ENCODE data around the gene PRKN. TPM values are rescaled to one million over a fixed set of nuclear protein-coding genes. Genes with fewer than 3 reads are reported as not detected.

Gene PRKN
- total and polyA plus RNA-seq, 9 of the 15 experiments (the other 6 are each of a cell fraction or from before 2014, with no cell fraction given) = 0.03 to 0.96 (median 0.15) TPM; not detected in 2

DNA sequence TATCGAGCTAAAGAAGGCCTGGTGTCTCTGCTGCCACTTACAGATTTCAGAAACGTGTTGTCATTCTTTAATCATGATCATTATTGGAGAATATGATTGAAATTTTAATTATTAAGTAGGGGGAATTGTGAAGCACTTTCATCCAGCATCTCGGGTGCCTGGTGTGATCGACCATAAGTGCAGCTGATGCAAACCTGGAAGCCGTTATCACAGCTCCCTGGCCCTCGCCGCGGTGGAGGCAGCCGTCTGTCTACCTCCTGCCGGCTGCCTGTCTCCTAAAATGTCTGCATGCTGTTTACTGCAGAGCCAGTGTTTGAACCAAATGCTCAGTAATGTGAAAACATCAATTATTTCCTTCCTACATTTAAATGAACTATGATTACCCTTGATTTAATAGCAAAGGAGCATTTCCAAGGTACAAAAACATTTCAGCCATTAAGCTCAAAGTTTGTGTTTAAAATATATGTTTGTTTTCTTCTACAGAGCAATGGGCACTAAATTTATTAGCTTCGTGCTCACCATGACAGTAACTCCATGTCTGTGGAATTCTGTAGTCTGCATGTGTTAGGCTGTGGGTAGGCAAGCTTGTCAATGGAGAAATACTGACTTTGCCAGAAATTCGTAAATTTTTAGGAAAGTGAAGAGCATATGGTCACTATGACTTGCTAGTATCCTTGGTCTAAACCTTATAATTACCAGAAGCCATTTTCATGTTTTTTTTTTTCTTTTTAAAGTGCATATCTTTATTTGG, 1269.2 kb downstream of the PRKN start:
- Histone ChIP-seq H4K20me1 (replicated peaks; ENCODE audit: control insufficient read depth, insufficient read depth, low read length) (no peaks in the 10 kb centered on the region), H3K4me1 (replicated peaks in 1 of 2; ENCODE audit: control insufficient read depth in 2 of 2, insufficient read depth in 2 of 2, low read length in 2 of 2) (no peaks in the 10 kb centered on the region), H2AFZ (ENCODE audit: low read depth, low read length) (no peak overlapping the region), H3K27me3 (ENCODE audit: control insufficient read depth in 2 of 2, insufficient read depth in 2 of 2, low read length in 2 of 2) (peaks cover 10 to 20% of the 10 kb centered on the region in 2 experiments), H3K9me3 (replicated peaks; ENCODE audit: control insufficient read depth, insufficient read depth, low read depth, low read length) (no peaks in the 10 kb centered on the region), H3K27ac (ENCODE audit: extremely low read depth, low read depth, low read length) (no peak overlapping the region), H3K36me3 (ENCODE audit: control insufficient read depth, insufficient read depth, low read length) (no peaks in the 10 kb centered on the region), H3K9ac (ENCODE audit: insufficient read depth in 1 of 2, low read depth in 2 of 2, low read length in 2 of 2) (no peak overlapping the region), H3K4me3 (no peak overlapping the region), H3K79me2 (ENCODE audit: control insufficient read depth, insufficient read depth, low read length) (no peaks in the 10 kb centered on the region), H3K4me2 (ENCODE audit: insufficient read depth, low read length) (no peak overlapping the region), H3K9me1 (ENCODE audit: control insufficient read depth, insufficient read depth, low read length) (no peaks in the 10 kb centered on the region)
- ChIA-PET CTCF (ENCODE audit: low intra/inter-chr PET ratio) (no interaction called here), POLR2A (interaction anchor here (1.4 to 1.8 kb wide), 2 partner anchors 18 to 19 kb away, joined by 3 to 6 read pairs; no protein-coding TSS in a partner anchor)
- FAIRE-seq = no peak
- DNase-seq (ENCODE audit: extremely low read depth in 1 of 4, low spot score in 3 of 4) = no peak
- 1% methylated on average over 12 of the region's 12 CpGs for WGBS (ENCODE audit: insufficient coverage, low coverage, missing lambda C conversion rate)
- intact Hi-C loops (cut with micrococcal nuclease) = no loop called here
- TF ChIP-seq ZNF445 (CRISPR knock-in tag; IDR thresholded peaks at IDR 0.05; ENCODE audit: low read depth) = no peak
- TF ChIP-seq HDAC3 (IDR thresholded peaks at IDR 0.05; ENCODE audit: borderline replicate concordance, partially characterized antibody) = no peak
- BruUV-seq (replicated peaks) = no TSS peak
- ATAC-seq = no peak
- in situ Hi-C loops (cut with MboI) = no loop called here

GRCh38 chr6:161455848-161456247, 1271.7 kb downstream of the PRKN start:
- FAIRE-seq = no peak
- Histone ChIP-seq H3K36me3 (ENCODE audit: control insufficient read depth, insufficient read depth, low read length) (no peaks in the 10 kb centered on the region), H3K4me2 (ENCODE audit: insufficient read depth, low read length) (no peak overlapping the region), H3K9me3 (replicated peaks; ENCODE audit: control insufficient read depth, insufficient read depth, low read depth, low read length) (no peaks in the 10 kb centered on the region), H3K4me3 (no peak overlapping the region), H4K20me1 (replicated peaks; ENCODE audit: control insufficient read depth, insufficient read depth, low read length) (no peaks in the 10 kb centered on the region), H3K27ac (ENCODE audit: extremely low read depth, low read depth, low read length) (no peak overlapping the region), H3K9me1 (ENCODE audit: control insufficient read depth, insufficient read depth, low read length) (no peaks in the 10 kb centered on the region), H3K9ac (ENCODE audit: insufficient read depth in 1 of 2, low read depth in 2 of 2, low read length in 2 of 2) (no peak overlapping the region), H2AFZ (ENCODE audit: low read depth, low read length) (no peak overlapping the region), H3K27me3 (ENCODE audit: control insufficient read depth in 2 of 2, insufficient read depth in 2 of 2, low read length in 2 of 2) (peaks cover 19 to 26% of the 10 kb centered on the region in 2 experiments), H3K4me1 (replicated peaks in 1 of 2; ENCODE audit: control insufficient read depth in 2 of 2, insufficient read depth in 2 of 2, low read length in 2 of 2) (no peaks in the 10 kb centered on the region), H3K79me2 (ENCODE audit: control insufficient read depth, insufficient read depth, low read length) (no peaks in the 10 kb centered on the region)
- DNase-seq (ENCODE audit: extremely low read depth in 1 of 4, low spot score in 3 of 4) = no peak
- ATAC-seq = peak; percentile 65
- ChIA-PET CTCF (ENCODE audit: low intra/inter-chr PET ratio) (no interaction called here), POLR2A (interaction anchor here (1.4 kb wide), 1 partner anchor 37 kb away, joined by 3 read pairs; no protein-coding TSS in a partner anchor)
- WGBS (ENCODE audit: insufficient coverage, low coverage, missing lambda C conversion rate) = 1% methylated on average over 4 of the region's 5 CpGs
- in situ Hi-C loops (cut with MboI) = no loop called here
- intact Hi-C loops (cut with micrococcal nuclease) = no loop called here
- TF ChIP-seq CTCF (IDR thresholded peaks at IDR 0.05 in 2 of 3, conservative IDR thresholded peaks at IDR 0.05 in 1 of 3; ENCODE audit: insufficient read depth in 2 of 3, low read depth in 1 of 3, low read length in 3 of 3) = 0 out of 6 replicates have a peak, but pooled peaks of 1 of the 3 experiments have one; percentile 22
- TF ChIP-seq DPF2 (IDR thresholded peaks at IDR 0.05) = no peak
- BruUV-seq (replicated peaks) = no TSS peak
